HCT116 (cell line): ENCODE results near the gene SCO1.
A peak's percentile ranks its signal among the peaks of the same experiment; 100 is the strongest.

ENCODE experiments used
- EGR1 ChIP-seq: IDR thresholded peaks from 2 replicates; pipeline ENCODE4 v1.6.1; 2012; ENCODE audit warnings: low read depth
- ELF1 ChIP-seq: IDR thresholded peaks from 2 replicates; pipeline ENCODE4 v1.6.1; 2012; ENCODE audit warnings: low read depth, borderline replicate concordance
- SP1 ChIP-seq: IDR thresholded peaks from 2 replicates; pipeline ENCODE4 v1.6.1; 2012; ENCODE audit warnings: low read depth
- TF ChIP-seq, protein P1 (sequence below), 3 experiments: fragments of 200-600 bp in 1 of 3; sonication (generic) in 1 of 3; IDR thresholded peaks in 2 of 3; conservative IDR thresholded peaks in 1 of 3; 2 replicates each; pipeline ENCODE4 v1.5.1; 2012 to 2017; ENCODE audit warnings: low read depth in 2 of 3, low read length in 2 of 3, antibody characterized with exemption in 1 of 3, borderline replicate concordance in 1 of 3, control low read depth in 1 of 3, mild to moderate bottlenecking in 1 of 3, mixed read lengths in 1 of 3, mixed run types in 1 of 3, moderate library complexity in 1 of 3; ENCODE audit not compliant: insufficient read depth in 1 of 3

GRCh38 chr17:10628756-10629155 lies 68.6 kb downstream of the SCO1 start:
- TF ChIP-seq ELF1 (no peak), EGR1 (no peak), SP1 (no peak)
- TF ChIP-seq, protein P1, sequence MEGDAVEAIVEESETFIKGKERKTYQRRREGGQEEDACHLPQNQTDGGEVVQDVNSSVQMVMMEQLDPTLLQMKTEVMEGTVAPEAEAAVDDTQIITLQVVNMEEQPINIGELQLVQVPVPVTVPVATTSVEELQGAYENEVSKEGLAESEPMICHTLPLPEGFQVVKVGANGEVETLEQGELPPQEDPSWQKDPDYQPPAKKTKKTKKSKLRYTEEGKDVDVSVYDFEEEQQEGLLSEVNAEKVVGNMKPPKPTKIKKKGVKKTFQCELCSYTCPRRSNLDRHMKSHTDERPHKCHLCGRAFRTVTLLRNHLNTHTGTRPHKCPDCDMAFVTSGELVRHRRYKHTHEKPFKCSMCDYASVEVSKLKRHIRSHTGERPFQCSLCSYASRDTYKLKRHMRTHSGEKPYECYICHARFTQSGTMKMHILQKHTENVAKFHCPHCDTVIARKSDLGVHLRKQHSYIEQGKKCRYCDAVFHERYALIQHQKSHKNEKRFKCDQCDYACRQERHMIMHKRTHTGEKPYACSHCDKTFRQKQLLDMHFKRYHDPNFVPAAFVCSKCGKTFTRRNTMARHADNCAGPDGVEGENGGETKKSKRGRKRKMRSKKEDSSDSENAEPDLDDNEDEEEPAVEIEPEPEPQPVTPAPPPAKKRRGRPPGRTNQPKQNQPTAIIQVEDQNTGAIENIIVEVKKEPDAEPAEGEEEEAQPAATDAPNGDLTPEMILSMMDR (IDR thresholded peaks at IDR 0.05 in 2 of 3, conservative IDR thresholded peaks at IDR 0.05 in 1 of 3; ENCODE audit: borderline replicate concordance in 1 of 3, insufficient read depth in 1 of 3, low read depth in 2 of 3, low read length in 2 of 3) = peak; percentile 9 to 77 (median 76); a peak in 4 of 6 replicates
